ENCODE measurements around the gene TMEM116. TPM values are rescaled to one million over a fixed set of nuclear protein-coding genes. Genes with fewer than 3 reads are reported as not detected.

The TMEM116 gene
- total and polyA plus RNA-seq, 10 of the 15 experiments (the other 5 are each of a cell fraction or from before 2014, with no cell fraction given): 6.0 to 25.7 (median 8.5) TPM

GRCh38 chr12:112013601-112014402 is 837 bp upstream of the TMEM116 start (continued):
- no peak for TF ChIP-seq KAT2A (conservative IDR thresholded peaks at IDR 0.05; ENCODE audit: control insufficient read depth, low read depth, low read length)
- TF ChIP-seq FOS (IDR thresholded peaks at IDR 0.05; ENCODE audit: borderline replicate concordance, extremely low read depth, insufficient read length): no peak
- no peak for TF ChIP-seq MYC (IDR thresholded peaks at IDR 0.05; ENCODE audit: insufficient read depth, insufficient read length, insufficient replicate concordance, low read length, severe bottlenecking)
- no peak for TF ChIP-seq ESRRA (IDR thresholded peaks at IDR 0.05; ENCODE audit: low read length)
- TF ChIP-seq SUPT20H (IDR thresholded peaks at IDR 0.05; ENCODE audit: borderline replicate concordance, control insufficient read depth, low read depth, low read length): no peak
- TF ChIP-seq ZNF274 (IDR thresholded peaks at IDR 0.05; ENCODE audit: insufficient read depth, insufficient read length): no peak
- no peak for TF ChIP-seq KLF5 (IDR thresholded peaks at IDR 0.05; ENCODE audit: partially characterized antibody)
- TF ChIP-seq POLR2AphosphoS5 (IDR thresholded peaks at IDR 0.05; ENCODE audit: low read length): peak; percentile 86
- TF ChIP-seq TCF7 (IDR thresholded peaks at IDR 0.05; ENCODE audit: borderline replicate concordance): no peak
- TF ChIP-seq SIX5 (IDR thresholded peaks at IDR 0.05; ENCODE audit: low read depth, low read length, severe bottlenecking): no peak
- TF ChIP-seq SRF (IDR thresholded peaks at IDR 0.05; ENCODE audit: low read depth in 2 of 2, low read length in 2 of 2): no peak
- TF ChIP-seq HDAC6 (IDR thresholded peaks at IDR 0.05; ENCODE audit: unreplicated experiment): no peak
- no peak for TF ChIP-seq HDGF (IDR thresholded peaks at IDR 0.05)
- no peak; a peak in 1 of 4 replicates for TF ChIP-seq CEBPB (IDR thresholded peaks at IDR 0.05; ENCODE audit: borderline replicate concordance in 1 of 2, low read depth in 2 of 2, low read length in 2 of 2)
- TF ChIP-seq BHLHE40 (IDR thresholded peaks at IDR 0.05; ENCODE audit: borderline replicate concordance in 1 of 2, low read depth in 2 of 2, low read length in 1 of 2): no peak; a peak in 1 of 4 replicates
- no peak for TF ChIP-seq ZBED1 (IDR thresholded peaks at IDR 0.05; ENCODE audit: borderline replicate concordance)
- TF ChIP-seq, protein P1, sequence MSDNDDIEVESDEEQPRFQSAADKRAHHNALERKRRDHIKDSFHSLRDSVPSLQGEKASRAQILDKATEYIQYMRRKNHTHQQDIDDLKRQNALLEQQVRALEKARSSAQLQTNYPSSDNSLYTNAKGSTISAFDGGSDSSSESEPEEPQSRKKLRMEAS (IDR thresholded peaks at IDR 0.05; ENCODE audit: low read depth, low read length): 0 out of 2 replicates have a peak, but pooled peaks have one; percentile 15
- TF ChIP-seq JUND (IDR thresholded peaks at IDR 0.05; ENCODE audit: low read depth, low read length): no peak
- no peak for TF ChIP-seq SUZ12 (IDR thresholded peaks at IDR 0.05; ENCODE audit: unreplicated experiment)
- no peak for TF ChIP-seq E2F4 (IDR thresholded peaks at IDR 0.05; ENCODE audit: low read depth, low read length)
- TF ChIP-seq, protein P2, sequence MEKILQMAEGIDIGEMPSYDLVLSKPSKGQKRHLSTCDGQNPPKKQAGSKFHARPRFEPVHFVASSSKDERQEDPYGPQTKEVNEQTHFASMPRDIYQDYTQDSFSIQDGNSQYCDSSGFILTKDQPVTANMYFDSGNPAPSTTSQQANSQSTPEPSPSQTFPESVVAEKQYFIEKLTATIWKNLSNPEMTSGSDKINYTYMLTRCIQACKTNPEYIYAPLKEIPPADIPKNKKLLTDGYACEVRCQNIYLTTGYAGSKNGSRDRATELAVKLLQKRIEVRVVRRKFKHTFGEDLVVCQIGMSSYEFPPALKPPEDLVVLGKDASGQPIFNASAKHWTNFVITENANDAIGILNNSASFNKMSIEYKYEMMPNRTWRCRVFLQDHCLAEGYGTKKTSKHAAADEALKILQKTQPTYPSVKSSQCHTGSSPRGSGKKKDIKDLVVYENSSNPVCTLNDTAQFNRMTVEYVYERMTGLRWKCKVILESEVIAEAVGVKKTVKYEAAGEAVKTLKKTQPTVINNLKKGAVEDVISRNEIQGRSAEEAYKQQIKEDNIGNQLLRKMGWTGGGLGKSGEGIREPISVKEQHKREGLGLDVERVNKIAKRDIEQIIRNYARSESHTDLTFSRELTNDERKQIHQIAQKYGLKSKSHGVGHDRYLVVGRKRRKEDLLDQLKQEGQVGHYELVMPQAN (conservative IDR thresholded peaks at IDR 0.05): peak; percentile 71
- no peak for TF ChIP-seq ZNF24 (IDR thresholded peaks at IDR 0.05)
- TF ChIP-seq, protein P3, sequence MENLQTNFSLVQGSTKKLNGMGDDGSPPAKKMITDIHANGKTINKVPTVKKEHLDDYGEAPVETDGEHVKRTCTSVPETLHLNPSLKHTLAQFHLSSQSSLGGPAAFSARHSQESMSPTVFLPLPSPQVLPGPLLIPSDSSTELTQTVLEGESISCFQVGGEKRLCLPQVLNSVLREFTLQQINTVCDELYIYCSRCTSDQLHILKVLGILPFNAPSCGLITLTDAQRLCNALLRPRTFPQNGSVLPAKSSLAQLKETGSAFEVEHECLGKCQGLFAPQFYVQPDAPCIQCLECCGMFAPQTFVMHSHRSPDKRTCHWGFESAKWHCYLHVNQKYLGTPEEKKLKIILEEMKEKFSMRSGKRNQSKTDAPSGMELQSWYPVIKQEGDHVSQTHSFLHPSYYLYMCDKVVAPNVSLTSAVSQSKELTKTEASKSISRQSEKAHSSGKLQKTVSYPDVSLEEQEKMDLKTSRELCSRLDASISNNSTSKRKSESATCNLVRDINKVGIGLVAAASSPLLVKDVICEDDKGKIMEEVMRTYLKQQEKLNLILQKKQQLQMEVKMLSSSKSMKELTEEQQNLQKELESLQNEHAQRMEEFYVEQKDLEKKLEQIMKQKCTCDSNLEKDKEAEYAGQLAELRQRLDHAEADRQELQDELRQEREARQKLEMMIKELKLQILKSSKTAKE (IDR thresholded peaks at IDR 0.05; ENCODE audit: low read depth, poor library complexity, severe bottlenecking): no peak
- TF ChIP-seq NRF1 (conservative IDR thresholded peaks at IDR 0.05; ENCODE audit: low read depth, low read length): no peak

Measured in GM12878 (cell line).